GM12874 (cell line): ENCODE results near the gene PRDM1.

Experiments
- TF ChIP-seq, protein P1 (sequence below): IDR thresholded peaks from 2 replicates; pipeline ENCODE4 v1.5.1; 2011; ENCODE audit warnings: low read depth, mild to moderate bottlenecking, control low read depth, low read length, moderate library complexity; ENCODE audit not compliant: insufficient read depth

Gene PRDM1

GRCh38 chr6:106099235-106099537 is 13.1 kb downstream of the PRDM1 start:
- TF ChIP-seq, protein P1, sequence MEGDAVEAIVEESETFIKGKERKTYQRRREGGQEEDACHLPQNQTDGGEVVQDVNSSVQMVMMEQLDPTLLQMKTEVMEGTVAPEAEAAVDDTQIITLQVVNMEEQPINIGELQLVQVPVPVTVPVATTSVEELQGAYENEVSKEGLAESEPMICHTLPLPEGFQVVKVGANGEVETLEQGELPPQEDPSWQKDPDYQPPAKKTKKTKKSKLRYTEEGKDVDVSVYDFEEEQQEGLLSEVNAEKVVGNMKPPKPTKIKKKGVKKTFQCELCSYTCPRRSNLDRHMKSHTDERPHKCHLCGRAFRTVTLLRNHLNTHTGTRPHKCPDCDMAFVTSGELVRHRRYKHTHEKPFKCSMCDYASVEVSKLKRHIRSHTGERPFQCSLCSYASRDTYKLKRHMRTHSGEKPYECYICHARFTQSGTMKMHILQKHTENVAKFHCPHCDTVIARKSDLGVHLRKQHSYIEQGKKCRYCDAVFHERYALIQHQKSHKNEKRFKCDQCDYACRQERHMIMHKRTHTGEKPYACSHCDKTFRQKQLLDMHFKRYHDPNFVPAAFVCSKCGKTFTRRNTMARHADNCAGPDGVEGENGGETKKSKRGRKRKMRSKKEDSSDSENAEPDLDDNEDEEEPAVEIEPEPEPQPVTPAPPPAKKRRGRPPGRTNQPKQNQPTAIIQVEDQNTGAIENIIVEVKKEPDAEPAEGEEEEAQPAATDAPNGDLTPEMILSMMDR: no peak

DNA sequence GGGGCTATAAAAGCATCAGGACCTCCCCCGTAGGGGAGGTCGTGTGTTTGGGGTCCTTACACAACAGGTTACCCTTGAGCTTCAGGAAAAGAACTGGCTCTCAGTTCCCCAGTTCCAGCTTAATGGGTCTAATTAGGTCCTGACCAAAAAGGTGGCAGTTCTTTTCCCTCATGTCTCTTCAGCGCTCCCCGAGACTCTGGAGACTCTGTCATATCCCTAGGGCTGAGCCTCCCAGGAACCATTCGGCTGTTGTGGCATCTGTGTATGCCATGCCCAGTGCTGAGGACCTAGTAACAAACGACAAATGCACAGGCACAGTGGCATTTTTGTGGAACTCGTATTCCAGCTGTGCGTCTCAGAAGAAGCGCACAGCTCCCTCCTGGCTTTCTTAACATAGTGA is 14.6 kb downstream of the PRDM1 start:
- TF ChIP-seq, protein P1: no peak

DNA sequence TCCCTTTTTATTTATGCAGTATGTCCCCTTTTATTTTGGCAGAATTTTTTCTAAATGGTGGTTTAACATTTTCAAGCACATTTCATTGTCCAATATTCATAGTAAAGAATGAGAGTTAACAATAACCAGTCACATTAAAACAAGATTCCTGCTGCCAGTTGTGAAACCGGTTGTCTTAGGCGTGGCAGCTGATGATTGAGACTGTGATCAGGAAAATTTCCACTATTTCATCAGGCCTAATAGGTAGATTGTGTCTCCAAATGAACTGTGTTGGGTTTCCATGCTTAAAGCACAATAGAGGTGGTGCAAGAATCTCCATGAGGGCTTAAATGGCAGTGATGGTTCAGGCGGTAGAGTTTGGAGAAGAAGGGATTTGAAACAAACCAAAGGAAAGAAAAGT is 15.3 kb downstream of the PRDM1 start:
- TF ChIP-seq, protein P1: no peak

- TF ChIP-seq, protein P1: no peak
These were observed 15.9 kb downstream of the PRDM1 start for GRCh38 chr6:106102034-106102433.

GRCh38 chr6:106102967-106103727 is 17.0 kb downstream of the PRDM1 start:
- TF ChIP-seq, protein P1: no peak

- TF ChIP-seq, protein P1: no peak
These were observed 17.6 kb downstream of the PRDM1 start for GRCh38 chr6:106103728-106104109.

DNA sequence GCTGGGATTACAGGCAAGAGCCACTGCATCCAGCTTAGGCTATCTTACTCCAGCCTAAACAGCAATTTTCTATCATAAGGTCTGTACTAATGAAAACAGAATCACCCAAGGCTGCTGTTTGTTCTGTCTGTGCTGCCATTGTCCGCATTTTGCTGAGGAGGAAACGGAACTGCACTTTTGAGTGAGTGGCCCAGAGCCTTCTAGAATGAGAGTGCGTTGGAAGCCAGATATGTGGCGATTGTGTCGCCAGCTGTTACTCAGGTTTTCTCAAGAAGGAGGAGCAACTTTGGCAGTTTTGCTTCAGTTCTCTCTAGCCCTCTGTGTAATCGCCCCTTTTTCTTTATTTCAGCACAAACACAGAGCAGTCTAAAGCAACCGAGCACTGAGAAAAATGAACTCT is 18.3 kb downstream of the PRDM1 start:
- TF ChIP-seq, protein P1: no peak

GRCh38 chr6:106104941-106105340 is 18.8 kb downstream of the PRDM1 start:
- TF ChIP-seq, protein P1: no peak
